Stimulated activated CD4-positive, alpha-beta T cell treated with anti-CD3 and anti-CD28 coated beads, Interleukin-12 subunit alpha, Interleukin-12 subunit beta, amount 100 ng/mL, for 24 hours (primary cell): ENCODE data around the gene SLC6A12.
"Not testable (repeated sequence)": the region's sequence is repeated elsewhere in the genome, so short reads cannot be mapped to it uniquely, and the experiment has no call there.

ENCODE experiments used
- DNase-seq, 2 experiments: peaks; one replicate each; pipeline ENCODE4 v3.0.0-alpha.2; 2020; ENCODE audit warnings: low read depth in 2 of 2

Gene SLC6A12

GRCh38 chr12:217029-217428 is 3.1 kb upstream of the SLC6A12 start:
- DNase-seq = not testable (repeated sequence)

GRCh38 chr12:215116-215515 is 1.2 kb upstream of the SLC6A12 start:
- no peak for DNase-seq

- DNase-seq = no peak
These were observed 427 bp downstream of the SLC6A12 start for GRCh38 chr12:213527-213932.

GRCh38 chr12:212715-213526 is 1.0 kb downstream of the SLC6A12 start:
- no peak for DNase-seq

- no peak for DNase-seq
These were observed 1.6 kb downstream of the SLC6A12 start for GRCh38 chr12:212415-212714.

GRCh38 chr12:211639-212414 is 2.1 kb downstream of the SLC6A12 start:
- no peak for DNase-seq

- no peak for DNase-seq
These were observed 2.9 kb downstream of the SLC6A12 start for GRCh38 chr12:211142-211465.

GRCh38 chr12:210277-211141 is 3.4 kb downstream of the SLC6A12 start:
- no peak for DNase-seq

GRCh38 chr12:209851-210250 is 4.1 kb downstream of the SLC6A12 start:
- no peak for DNase-seq

GRCh38 chr12:209246-209645 is 4.7 kb downstream of the SLC6A12 start:
- no peak for DNase-seq

- DNase-seq = no peak
These were observed 5.1 kb downstream of the SLC6A12 start for GRCh38 chr12:208813-209212.

GRCh38 chr12:207804-208203 is 6.2 kb downstream of the SLC6A12 start:
- no peak for DNase-seq

GRCh38 chr12:206746-207440 is 7.1 kb downstream of the SLC6A12 start:
- no peak for DNase-seq

GRCh38 chr12:205026-205425 is 8.9 kb downstream of the SLC6A12 start:
- DNase-seq = no peak

- no peak for DNase-seq
These were observed 9.7 kb downstream of the SLC6A12 start for GRCh38 chr12:204261-204678.

GRCh38 chr12:203462-204260 is 10.3 kb downstream of the SLC6A12 start:
- no peak for DNase-seq

- no peak for DNase-seq
These were observed 10.9 kb downstream of the SLC6A12 start for GRCh38 chr12:203074-203461.

- no peak for DNase-seq
These were observed 11.8 kb downstream of the SLC6A12 start for GRCh38 chr12:202081-202731.

GRCh38 chr12:201361-201760 is 12.6 kb downstream of the SLC6A12 start:
- no peak for DNase-seq

- no peak for DNase-seq
These were observed 15.3 kb downstream of the SLC6A12 start for GRCh38 chr12:198705-199104.
